GM21390 (cell line): ENCODE data around the gene CCDC127.
A peak's percentile ranks its signal among the peaks of the same experiment; 100 is the strongest.

Experiments used
- ATAC-seq: cut with Tn5 transposase; IDR thresholded peaks from one replicate; pipeline ENCODE4 v1.9.1; 2021; ENCODE audit not compliant: unreplicated experiment

CCDC127 gene

DNA sequence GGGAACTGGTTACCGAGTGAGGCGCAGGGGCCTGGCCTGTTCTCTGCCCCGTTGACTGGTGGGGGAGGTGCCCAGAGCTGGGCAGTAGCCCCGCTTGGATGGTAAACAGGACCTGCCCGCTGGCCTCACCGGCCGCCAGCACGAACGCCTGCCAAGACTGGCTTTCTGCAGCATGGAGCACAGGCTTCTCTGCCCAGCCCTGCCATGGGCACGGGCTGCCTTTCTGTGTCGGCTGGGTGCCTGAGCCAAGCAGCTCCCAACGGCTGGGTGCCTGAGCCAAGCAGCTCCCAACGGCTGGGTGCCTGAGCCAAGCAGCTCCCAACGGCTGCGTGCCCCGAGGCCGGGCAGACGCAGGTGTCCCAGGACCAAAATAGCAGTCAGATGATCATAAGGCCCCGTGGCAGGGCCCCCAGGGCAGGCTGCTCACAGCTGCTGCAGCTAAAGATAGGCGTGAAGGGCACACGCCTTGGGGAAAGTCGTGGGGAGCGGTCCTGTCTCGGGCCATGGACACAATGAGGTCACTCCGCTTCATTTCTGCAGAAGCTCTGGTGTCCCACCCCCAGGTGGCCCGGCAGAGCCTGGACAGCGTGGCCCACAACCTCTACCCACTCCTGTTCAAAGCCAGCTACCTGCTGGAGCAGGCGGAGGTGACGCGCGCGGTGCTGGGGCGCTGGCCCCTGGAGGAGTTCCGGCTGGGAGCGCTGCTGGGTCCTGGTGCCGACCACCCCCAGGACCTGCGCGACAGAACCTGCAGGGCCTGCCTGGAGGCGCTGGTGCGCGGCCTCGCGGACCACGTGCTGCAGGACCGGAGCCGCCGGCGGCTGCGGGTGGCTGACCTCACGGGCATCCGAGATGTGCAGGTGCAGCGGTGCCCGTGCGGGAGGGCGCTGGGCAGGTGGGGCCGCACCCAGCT lies 26.7 kb downstream of the CCDC127 start, which contains the start of gene LRRC14B:
Gene LRRC14B (plus strand): TSS at position 460 of the 913 bp plus-strand sequence. CDS start 44 bp downstream, at position 504.
- ATAC-seq = no peak

DNA sequence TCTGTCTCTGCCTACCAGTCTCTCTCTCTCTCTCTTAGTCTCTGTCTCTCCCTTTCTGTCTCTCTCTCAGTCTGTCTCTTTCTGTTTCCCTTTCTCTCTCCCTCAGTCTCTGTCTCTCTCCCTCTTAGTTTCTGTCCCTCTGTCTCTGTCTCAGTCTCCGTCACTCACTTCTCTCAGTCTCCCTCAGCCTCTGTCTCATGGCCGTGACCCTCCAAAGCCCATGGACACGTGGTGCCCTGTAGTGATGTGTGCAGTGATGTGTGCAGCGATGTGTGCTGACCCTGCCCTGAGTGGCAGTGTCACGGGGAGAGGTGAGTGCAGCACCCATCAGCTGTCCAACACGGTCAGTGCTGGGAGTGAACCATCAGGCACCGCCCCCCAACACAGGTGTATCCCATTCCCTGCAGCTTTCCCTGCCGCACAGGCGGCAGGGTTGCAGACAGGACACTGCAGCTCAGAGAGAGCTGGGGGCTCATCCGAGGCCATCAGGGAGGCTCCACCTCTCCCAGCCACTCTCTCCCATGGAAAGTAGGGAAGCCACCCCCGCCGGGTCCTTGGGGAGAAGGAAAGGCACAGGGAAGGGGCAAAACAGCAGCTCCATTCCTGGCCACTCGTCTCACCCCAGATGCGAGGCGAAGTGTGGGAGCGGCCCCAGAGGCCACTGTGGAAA lies 27.5 kb downstream of the CCDC127 start:
- peak; percentile 48 for ATAC-seq

DNA sequence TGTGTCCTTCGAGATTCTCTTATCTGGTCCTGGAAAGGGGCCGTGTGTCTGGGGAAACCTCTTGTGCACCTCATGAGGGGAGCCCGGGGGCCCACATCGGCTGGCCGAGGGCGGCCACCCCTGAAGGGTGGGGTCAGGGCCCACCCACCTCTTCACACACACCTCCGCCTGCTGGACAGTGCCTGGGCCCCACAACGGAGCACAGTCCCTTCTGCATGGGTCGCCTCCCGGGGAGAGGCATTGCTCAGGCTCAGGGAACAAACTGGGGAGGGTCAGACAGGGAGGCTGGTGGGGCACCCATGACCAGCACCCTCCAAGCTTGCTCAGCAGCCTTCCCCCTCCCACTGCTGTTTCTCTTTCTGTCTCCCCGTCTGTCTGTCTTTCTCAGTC lies 28.0 kb downstream of the CCDC127 start:
- ATAC-seq = no peak

DNA sequence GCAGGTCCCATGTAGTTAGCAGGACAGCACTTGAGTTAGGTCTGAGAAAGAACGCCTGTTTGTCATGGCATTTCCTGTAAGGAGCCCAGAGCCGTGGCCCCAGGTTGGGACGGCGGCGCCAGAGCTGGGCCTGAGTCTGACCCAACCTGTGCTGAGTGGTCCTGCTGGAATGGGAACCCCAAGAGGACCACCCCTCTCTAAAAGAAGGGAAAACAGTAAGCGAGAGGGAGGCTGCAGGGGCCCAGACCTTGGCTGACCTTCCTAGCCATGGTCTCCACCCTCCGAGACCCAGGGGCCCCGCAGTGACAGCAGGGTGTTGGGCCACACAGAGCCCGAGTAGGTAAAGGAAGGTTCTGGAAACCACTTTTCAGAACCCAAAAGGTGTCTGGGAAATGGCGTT lies 28.5 kb downstream of the CCDC127 start:
- no peak for ATAC-seq

DNA sequence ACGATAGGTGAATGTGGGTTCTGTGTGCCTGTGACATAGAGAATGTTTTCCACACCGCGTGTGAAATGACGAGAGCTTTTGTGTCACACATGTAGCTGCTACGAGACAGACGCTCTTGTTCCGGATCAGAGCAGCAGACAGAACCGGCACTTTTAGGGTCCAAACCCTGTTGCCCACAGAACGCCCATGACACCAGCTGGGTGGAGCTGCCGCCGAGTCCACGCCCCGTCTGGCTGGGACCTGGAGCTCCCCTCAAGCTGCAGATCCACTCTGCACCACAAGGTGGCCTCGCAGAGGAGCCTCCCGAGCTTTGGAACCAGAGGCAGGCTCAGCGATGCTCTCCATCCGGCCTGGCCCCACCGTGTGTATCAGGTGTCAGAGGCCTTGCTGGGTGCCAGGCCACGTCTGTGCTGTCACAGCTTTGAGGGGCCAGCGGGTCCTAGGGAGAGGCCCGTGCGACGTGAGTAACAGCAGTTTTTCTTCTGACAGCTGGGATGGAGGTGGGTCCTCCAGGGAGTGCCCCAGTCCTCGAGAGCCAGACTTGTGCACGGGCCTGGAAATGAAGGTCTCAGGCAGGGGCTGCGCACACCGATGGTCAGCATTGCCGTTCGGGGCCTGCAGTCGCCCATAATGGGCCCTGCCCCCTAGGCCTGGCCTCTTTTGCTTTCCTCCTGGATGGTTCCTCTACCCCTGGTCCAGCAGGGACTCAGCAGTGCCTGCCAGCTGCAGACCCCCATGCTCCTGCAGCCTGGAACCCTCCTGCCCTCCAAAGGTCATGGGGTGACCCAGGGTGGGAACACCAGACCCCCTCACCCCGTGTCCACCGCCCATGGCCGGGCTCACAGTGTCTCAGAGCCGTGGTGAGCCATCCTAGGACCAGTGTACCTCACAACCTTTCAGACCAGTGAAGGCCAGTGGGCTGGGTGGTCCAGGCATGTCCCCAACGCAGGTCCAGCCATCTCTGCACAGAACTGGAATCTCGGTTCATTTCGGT lies 29.2 kb downstream of the CCDC127 start:
- ATAC-seq = peak; percentile 84

DNA sequence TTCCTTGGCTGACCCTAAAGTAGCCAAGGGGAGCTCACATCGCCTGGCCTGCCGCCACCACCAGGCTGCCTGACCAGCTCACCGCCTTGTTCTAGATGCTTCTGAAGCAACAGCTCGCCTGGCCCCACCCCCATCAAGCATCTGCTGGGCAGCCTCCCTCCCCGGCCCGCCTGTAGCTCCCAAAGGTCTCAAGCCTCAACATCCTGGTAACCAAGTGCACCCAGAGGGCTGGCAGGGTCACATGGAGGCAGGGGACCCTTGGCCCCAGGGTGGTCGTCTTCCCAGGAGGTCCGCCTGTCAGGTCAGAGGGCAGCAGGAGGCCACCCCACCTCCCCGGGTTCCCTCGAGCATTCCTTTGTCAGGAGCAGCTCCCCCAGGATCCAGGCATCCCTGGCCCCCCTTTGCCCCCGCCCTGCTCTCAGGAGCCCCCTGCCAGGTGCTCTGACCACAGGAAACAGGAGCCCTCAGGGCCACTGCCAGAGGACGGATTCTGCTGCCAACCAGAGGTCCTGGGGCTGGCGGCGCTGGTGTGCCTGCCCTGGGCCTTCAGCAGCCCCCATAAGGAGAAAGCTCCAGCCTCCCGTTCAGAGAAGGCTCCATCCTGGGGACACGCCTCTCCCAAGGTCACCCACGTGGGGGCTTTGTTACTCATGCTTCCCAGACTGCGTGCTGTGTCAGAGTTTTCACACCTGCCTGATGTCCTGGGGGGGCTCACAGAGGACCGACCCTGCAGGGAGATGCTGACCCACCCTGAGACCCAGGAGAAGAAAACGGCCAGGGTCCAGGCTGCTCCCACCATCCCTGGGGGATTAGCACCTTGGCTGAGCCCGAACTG lies 30.1 kb downstream of the CCDC127 start:
- ATAC-seq = no peak

DNA sequence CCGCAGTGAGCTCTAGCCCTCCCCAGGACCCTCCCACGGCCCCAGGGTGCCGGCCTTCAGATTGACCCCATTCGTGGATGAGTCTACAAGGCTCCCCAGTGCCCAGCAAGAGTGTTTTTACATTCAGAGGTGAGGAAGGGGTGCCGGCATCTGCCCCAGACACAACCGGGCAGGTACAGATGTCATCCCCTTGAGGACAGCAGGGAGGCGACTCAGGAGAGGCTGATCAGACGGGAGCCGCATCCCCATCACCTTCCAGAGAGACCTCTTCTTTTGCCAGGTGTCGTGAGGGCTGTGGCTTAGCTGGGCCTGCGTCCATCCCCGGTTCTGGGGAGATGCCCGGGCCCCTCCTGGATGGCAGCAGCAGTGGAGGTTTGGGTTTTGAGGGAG lies 30.9 kb downstream of the CCDC127 start:
- no peak for ATAC-seq

DNA sequence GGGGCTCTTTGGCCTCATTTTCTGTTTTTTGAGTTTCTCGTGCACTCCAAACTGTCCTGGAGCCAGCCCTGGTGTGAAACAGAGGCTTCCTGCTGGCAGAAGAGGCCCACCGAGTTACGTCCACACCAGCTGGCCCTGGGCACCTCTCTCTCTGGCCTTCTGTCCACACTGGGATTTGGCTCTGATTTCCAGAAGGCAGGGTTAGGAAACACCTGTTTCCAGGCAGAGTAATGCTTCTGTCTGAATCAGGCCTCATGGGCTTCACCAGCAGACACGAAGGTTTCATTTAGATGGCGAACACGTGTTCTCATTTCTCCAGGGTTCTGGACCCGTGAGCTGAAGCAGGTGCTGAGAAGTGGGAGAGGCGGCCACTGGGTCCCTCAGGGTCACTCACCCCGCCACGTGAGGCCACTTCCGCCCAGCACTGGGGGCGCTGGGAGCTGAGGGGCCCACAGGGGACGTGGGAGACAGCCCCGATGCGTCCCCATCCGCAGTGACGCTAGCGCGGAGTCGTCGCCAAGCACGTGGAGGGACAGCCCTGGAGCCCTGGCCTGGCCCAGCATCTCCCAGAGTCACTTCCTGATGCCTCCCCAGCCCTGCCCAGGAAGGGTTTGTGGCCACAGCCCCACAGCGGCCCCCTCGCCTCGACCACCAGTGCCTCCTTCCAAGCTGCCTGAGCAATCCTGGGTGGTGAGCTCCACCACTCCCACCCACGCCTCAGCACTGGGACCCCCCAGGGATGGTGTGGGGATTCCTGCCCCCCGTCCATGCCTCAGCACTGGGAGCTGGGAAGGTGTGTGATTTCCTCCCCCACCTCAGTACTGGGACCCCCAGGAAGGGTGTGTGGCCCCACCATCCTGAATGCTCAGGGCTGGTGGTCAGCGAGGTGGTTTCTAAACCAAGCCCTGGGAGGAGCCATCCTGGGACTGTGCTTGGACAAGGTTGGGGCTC lies 31.6 kb downstream of the CCDC127 start:
- ATAC-seq = no peak

DNA sequence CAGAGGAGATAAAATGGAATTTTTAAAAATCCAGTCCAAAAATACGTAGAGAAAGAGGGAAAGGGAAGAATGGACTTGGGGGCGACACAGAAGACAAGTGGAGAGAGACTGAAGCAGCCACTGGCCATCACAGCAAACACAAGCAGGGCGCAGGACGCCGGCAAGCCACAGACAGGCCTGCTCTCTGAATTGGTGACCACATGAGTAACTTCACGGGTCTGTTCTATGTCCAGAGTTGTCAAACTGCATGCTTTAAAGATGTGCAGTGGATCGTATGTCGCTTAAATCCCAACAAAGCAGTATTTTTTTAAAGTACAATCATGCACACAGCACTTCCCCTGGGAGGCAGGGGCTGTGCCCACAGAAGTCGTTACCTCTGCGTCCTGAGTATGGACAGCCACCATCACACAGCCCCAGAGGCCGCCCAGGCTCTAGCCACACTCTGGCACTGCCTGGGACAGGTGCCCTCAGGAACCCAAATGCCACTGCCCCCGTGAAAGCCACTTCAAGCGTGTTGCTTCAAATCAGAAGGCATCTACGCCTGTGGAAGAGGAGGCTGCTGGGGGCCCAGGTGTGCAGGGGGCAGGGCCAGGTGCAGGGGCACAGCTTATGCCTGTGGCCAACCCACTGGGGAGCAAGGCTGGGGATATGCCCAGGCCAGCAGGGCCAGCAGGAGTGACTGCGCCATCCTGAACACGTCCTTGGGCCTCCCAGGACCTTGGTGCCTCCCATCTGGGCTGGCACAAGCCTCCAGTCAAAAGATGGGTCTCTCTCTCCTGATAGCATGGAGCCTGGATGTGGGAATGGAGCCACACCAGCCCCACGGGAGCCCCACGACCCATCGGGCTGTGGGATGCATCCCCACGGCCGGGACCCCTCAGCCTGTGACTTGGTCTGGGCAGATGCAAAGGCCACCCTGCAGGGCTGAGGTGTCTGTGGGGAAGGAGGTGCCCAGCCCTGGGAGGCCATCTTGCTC lies 32.6 kb downstream of the CCDC127 start:
- no peak for ATAC-seq

DNA sequence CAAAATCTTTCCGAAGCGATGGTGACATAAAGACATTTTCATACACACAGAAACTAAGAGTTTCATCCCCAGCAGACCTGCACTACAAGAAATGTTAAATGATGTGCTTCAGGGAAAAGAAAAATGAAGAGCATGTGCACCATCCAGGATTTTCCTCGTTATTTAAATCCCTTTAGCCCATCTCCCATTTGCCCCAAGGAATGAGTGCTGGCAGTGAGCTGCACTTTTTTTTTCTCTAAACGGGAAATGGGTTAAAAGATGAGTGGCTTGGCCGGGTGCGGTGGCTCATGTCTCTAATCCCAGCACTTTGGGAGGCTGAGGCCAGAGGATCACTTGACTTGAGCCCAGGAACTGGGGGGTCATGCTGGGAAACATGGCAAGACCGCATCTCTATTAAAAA lies 33.5 kb downstream of the CCDC127 start:
- ATAC-seq = no peak

DNA sequence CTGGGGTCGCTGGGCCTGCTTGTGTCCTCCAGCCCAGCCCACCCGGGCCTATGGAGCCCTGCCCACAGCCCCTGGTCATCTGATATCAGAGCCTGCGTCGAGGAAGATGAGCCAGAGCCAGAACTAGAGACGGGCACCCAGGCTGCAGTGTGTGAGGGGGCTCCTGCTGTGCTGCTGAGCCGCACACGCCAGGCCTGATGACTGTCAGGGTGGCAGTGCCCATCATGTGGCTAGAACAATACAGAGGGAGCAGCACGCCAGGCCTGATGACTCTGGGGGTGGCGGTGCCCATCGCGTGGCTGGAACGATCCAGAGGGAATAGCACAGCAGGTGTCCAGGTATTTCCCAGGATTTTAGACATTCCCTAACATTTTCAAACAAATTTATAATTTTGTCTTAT lies 35.8 kb downstream of the CCDC127 start:
- no peak for ATAC-seq

DNA sequence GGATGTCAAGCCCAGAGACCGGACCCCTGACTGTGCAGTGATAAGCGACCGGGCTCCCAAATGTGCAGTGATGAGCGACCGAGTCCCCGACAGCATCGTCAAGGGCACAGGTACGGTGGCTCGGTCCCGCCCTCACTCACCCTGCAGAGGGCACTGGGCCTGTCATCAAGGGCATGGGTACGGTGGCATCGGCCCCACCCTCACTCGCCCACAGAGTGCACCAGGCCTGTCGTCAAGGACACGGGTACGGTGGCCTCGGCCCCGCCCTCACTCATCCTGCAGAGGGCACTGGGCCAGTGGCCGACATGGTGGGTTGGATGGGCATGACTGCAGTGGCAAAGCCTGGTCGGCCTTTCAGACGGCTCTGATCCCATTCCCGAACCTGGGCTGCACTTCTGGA lies 36.4 kb downstream of the CCDC127 start:
- no peak for ATAC-seq

DNA sequence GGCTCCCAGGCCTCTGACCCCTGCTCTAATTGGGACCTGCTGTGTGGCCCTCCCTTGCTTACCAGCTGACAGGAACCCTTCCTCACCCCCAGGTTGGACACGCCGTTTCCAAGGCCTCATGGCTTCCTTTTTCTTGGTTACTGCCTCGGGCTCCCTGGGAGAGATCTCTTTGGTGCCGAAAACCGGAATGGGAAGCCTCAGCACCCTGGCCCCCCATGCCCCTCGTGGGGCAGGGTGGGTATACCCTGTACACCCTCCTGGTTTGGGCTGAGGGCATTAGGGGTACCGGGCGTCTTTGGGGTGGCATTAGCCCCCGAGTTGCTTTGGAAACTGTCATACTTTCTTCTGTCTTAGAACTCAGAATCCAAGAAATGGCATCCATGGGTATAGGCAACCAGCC lies 36.8 kb downstream of the CCDC127 start:
- no peak for ATAC-seq

DNA sequence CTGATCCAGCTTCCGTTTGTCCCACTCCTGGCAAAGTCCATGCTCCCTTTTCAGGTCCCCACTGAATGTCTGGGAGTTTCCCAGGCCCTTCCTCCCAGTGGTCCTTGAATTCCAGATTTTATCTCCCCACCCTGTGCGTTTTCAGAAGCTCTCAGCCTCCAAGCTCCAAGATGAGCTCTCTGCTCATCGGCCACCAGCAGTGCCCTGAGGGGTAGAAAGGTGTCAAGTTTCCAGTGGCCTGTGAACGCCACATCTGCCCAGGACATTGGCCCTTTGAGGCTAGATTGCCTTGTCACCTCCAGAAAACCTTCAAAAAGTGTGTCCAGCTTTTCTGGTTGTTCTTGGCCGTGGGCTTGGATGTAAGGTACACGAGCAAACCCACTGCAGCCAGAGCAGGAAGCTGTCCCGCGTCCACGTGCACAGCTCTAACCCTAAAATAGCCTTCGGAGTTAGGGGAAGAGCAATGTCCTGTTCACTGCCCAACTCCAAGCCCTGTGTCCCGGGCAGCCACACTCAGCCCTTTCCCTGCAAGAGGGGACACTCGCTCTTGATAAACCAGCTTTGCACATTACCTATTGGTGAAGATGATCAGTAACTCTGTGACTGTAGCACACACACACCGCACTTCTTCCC lies 37.6 kb downstream of the CCDC127 start:
- no peak for ATAC-seq

DNA sequence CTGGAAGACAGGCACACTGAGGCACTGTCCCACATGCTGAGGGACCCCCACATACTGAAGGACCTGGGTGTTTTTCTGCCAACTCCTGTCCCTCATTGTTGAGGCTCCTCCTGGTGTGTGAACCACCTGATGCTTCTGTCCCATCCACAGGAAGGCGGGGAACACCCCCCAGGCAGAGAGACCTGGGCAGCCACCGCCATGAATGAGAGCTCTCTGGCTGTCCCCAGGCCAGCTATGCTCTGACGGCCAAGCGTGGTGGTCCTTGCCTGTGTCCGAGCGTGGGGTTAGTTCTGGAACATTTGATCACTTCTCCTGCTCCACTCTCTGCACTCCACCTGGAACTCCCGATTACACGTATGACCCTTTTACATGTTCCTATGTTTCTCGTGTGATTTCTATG lies 38.6 kb downstream of the CCDC127 start:
- ATAC-seq = no peak

DNA sequence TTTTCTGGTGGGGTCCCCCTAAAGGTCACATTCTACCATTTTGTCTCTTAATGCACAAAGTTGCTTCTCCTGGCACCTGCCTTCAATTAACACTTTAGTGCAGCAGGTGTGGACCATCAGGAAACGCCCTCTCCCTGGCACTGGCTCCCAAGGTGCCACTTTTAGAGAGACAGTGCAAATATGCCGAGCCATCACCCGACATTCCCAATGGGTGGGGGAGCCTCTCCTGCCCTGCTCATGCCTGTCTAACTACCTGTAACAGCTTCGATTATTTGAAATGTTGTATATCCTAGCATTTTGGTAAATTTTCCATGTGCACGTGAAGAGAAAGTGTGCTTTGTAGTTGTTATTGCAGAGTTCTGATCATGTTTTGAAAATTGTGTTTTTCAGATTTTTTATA lies 39.8 kb downstream of the CCDC127 start:
- no peak for ATAC-seq

DNA sequence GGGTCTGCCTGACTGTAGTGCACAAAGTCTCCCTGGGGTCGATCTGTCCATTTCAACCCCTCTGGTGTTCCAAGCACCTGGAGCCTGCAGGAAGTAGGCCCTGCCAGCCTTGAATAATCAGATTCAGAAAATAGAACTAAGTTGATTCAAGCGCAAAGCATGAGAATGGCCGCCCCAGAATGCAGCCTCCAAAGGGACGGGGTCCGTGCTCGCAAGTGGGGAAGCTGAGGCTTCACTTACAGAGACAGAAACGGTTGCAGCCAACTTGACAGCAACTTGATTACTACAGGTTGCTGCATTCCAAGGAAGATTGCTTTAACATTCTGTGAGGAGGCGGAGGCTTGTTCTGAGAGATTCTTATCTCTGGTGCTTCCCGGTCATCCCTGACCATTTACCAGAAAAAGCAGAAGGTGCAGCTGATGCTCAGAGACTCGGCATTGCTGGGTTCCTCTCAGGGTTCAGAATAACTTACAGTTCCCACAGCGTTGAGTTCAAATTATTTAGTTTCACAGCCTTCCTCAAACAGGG lies 41.6 kb downstream of the CCDC127 start:
- ATAC-seq = no peak
